GM13977 (cell line): ENCODE measurements around the gene ANXA10.

Source experiments
- DNase-seq: peaks from one replicate; pipeline ENCODE4 v3.0.0; 2012; ENCODE audit warnings: low spot score
- CTCF ChIP-seq: IDR thresholded peaks from 2 replicates; pipeline ENCODE4 v1.5.1; 2012; ENCODE audit warnings: mild to moderate bottlenecking, control low read depth; ENCODE audit not compliant: insufficient read depth; ENCODE audit errors: extremely low read depth, missing control alignments
- in situ Hi-C: fragments of 300-500 bp; cut with MboI; formaldehyde crosslinking; loops from one replicate; pipeline ENCODE4 v1.12.0; 2022; ENCODE audit warnings: low sequenced_read_pairs, low pct_unique_long_range_greater_than_20kb, mixed read lengths, inconsistent platforms; ENCODE audit not compliant: unreplicated experiment

The ANXA10 gene

GRCh38 chr4:168164045-168164444, 71.7 kb downstream of the ANXA10 start:
- DNase-seq: no peak
- TF ChIP-seq CTCF: no peak
- in situ Hi-C loops: no loop called here

GRCh38 chr4:168164915-168165548, 72.7 kb downstream of the ANXA10 start:
- in situ Hi-C loops: no loop called here

GRCh38 chr4:168167714-168168284, 75.5 kb downstream of the ANXA10 start:
- DNase-seq: no peak
- in situ Hi-C loops: no loop called here
- TF ChIP-seq CTCF: no peak

More at GRCh38 chr4:168164915-168165548, 72.7 kb downstream of the ANXA10 start:
- no peak for TF ChIP-seq CTCF
- DNase-seq: no peak

- in situ Hi-C loops: no loop called here
- no peak for TF ChIP-seq CTCF
- no peak for DNase-seq
Observed at GRCh38 chr4:168174308-168174707, 82.0 kb downstream of the ANXA10 start.

GRCh38 chr4:168177546-168178149, 85.3 kb downstream of the ANXA10 start:
- in situ Hi-C loops: loop anchor here (25.0 kb wide), 1 partner anchor 1310 kb away; no protein-coding TSS in a partner anchor
- DNase-seq: no peak
- TF ChIP-seq CTCF: no peak

- in situ Hi-C loops: loop anchor here (5.0 to 25.0 kb wide), 2 partner anchors 733 to 1303 kb away; no protein-coding TSS in a partner anchor
- DNase-seq: peak; percentile 56
- TF ChIP-seq CTCF: peak; percentile 59
Observed at GRCh38 chr4:168183717-168184571, 91.6 kb downstream of the ANXA10 start.
